Gastrocnemius medialis (tissue), 4 donors: ENCODE measurements around the gene PAPSS2.

Source experiments
- POLR2A ChIP-seq, 2 donors: fragments of 450-650 bp; IDR thresholded peaks; one replicate each; pipeline ENCODE4 v1.6.1; 2017; ENCODE audit warnings: antibody characterized with exemption in 2 of 2, mild to moderate bottlenecking in 2 of 2, moderate library complexity in 2 of 2
- TF ChIP-seq, protein P1 (sequence below), 5 experiments: fragments of 450-650 bp in 3 of 5; fragments of 200-600 bp in 2 of 5; sonication (generic) in 2 of 5; IDR thresholded peaks in 4 of 5; conservative IDR thresholded peaks in 1 of 5; 1 replicate in 4 of 5; 2 replicates in 1 of 5; pipeline ENCODE4 v1.5.1; 2016 to 2019; ENCODE audit warnings: antibody characterized with exemption in 5 of 5, mild to moderate bottlenecking in 3 of 5, moderate library complexity in 3 of 5

DNA sequence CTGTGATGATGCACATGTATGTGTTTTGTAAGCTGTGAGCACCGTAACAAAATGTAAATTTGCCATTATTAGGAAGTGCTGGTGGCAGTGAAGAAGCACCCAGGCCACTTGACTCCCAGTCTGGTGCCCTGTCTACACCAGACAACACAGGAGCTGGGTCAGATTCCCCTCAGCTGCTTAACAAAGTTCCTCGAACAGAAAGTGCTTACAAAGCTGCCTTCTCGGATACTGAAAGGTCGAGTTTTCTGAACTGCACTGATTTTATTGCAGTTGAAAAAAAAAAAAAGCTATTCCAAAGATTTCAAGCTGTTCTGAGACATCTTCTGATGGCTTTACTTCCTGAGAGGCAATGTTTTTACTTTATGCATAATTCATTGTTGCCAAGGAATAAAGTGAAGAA is 87.2 kb downstream of the PAPSS2 start:
- TF ChIP-seq, protein P1, sequence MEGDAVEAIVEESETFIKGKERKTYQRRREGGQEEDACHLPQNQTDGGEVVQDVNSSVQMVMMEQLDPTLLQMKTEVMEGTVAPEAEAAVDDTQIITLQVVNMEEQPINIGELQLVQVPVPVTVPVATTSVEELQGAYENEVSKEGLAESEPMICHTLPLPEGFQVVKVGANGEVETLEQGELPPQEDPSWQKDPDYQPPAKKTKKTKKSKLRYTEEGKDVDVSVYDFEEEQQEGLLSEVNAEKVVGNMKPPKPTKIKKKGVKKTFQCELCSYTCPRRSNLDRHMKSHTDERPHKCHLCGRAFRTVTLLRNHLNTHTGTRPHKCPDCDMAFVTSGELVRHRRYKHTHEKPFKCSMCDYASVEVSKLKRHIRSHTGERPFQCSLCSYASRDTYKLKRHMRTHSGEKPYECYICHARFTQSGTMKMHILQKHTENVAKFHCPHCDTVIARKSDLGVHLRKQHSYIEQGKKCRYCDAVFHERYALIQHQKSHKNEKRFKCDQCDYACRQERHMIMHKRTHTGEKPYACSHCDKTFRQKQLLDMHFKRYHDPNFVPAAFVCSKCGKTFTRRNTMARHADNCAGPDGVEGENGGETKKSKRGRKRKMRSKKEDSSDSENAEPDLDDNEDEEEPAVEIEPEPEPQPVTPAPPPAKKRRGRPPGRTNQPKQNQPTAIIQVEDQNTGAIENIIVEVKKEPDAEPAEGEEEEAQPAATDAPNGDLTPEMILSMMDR (IDR thresholded peaks at IDR 0.05 in 4 of 5, conservative IDR thresholded peaks at IDR 0.05 in 1 of 5) = no peak
- no peak for TF ChIP-seq POLR2A (IDR thresholded peaks at IDR 0.05)
